Activated T-helper 9 cell treated with anti-CD3 and anti-CD28 coated beads, Interleukin-2, amount 50 U/mL, for 16 hours (primary cell): Measurements from ENCODE around the gene NAT16.

Experiments
- DNase-seq: peaks from one replicate; pipeline ENCODE4 v3.0.0-alpha.2; 2020; ENCODE audit warnings: low read depth

NAT16 gene

DNA sequence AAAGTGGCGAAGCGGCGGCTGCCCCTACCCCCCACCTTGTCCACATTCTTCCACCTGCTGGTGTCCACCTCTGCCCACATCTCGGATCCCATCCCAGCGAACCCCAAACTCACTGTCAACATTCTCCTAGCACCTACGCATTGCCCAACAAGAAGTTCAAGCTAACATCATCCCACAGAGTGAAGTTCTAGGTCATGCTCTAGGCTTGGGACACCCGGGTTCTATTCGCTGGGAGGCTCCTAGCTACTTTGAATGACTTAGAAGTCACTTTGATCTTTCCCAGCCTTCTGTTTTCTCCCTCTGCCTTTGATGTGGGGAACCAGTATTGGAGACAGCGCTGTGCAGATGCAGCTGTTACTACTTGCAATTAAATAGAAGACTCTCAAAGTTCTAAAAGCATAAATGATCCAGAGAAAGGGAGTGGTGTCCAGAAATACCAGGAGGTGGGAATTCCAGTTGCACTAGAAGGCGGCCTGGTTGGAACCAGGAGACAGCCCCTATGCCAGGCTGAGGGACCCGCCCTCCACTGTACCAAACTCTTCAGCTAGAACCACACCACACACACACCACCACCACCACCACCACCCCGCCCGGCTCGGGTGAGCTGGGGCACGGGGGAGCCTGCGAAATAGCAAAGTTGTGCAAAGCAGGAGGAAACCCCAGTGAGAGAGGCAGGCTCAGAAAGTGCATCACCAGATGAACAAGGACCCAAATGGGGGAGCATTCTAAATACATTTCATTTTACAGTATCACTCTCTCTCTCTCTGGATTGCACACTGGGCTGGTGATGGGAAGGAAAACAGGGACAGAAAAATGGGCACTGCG, 9.3 kb downstream of the NAT16 start:
- DNase-seq = no peak

DNA sequence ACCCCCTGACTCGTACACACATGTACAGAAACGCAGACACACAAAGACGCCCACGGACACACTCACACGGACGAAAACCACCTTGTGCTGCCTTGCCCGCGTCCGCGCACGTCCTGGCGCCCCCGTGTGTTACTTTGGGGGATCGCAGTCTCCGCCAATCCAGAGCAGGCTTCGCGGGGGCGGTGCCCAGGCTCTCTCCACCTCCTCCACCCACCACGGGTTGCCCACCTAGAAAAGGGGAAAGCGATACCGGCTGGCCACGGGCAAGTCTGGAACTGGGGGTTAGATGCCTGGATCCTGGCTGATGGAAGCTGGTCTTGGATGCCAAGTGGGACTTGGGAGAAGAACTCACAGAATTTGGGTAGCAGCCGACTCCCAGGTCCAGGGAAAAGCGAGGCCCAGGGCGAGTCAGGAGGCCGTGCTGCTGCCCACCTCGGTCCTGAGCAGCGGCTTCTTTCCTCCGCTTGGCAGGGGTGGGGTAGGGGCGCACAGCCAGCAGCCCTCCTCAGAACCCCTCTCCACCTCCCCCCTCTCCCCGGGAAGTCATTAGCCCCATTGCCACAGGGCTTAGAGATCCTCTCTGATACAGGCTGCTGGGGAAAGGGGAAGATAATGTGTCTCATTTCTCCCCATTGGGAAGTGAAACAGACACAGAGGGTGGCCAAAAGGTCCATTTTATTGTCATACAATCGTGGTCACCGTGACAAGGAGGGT, 10.1 kb downstream of the NAT16 start:
- peak; percentile 72 for DNase-seq

GRCh38 chr7:101169110-101169837, 10.8 kb downstream of the NAT16 start:
- no peak for DNase-seq

DNA sequence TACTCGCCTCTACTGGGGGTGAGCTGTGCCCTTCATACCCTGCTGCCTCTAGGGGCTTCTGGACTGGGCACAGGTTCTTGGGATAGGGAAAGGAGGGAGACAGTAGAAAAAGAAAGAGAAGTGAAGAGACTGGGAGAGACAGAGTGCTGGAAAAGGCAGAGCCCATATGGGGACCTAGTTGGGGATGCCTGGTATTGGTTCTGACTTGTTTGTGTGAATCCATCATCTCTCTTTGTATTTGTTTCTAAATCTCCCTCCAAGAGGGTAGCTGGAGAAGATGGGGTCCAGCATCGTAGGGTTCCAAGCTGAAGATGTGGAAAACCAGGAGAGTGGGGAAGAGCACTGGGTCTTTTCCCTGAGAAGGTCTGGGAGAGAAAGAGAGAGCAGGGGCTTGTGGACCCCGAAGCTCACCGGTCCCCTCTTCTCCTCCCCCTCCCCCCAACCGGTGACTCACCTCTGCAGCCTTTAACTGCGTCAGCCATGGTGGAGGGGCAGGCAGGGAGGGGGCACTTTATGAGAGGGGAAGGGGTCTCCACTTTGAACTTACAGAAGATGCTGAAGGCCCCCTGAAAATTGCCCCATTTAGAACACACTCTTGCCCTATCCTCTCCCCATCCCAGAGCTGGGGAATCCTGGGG, 11.6 kb downstream of the NAT16 start:
- no peak for DNase-seq

- no peak for DNase-seq
These were observed 12.3 kb downstream of the NAT16 start for GRCh38 chr7:101167645-101168411.

- no peak for DNase-seq
These were observed 13.0 kb downstream of the NAT16 start for GRCh38 chr7:101166909-101167644.

DNA sequence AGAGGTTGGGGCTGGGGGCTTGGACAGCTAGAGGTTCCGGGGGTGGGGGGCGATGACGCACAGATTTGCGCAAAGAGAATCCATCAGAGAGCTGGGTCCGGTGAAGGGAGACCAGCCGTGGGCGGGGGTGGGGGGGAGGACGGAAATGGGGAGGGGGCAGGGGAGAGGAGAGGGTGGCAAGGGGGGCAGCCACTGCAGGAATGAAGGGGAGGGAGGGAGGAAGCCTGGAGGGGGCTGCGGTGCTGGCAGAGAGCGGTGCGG, 13.5 kb downstream of the NAT16 start:
- DNase-seq = no peak

DNA sequence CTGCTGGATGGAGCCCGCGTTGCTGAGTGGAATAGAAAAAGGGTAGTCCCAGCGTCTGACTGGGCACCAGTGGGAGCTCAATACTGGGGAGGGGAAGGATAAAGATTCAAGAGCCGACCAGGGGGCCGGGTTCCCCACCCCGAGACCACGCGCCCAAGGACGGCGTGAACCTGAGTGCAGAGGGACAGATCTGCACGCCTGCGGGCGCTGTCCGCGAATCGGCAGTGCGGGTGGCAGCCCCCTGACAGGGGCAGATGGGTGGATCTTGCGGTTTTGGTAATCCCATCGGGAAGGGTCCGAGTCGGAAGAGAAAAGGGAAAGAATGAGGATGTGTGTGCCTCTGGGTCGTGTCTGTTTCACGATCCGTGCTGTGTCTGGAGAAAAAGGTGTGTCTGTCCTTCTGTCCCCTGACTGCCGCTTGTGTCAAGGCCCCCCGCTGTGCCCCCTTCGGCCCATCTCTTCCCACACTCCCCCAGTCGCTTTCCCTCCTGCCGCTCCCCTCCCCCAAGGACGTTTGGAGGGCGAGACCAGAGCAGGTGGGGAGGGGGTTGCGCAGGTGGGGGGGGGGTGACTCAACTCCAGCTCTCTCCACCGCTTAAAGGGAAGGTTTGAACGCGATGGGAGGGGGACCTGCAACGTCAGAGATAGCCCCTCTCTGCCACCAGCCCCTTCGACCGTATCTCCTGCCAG, 14.0 kb downstream of the NAT16 start:
- DNase-seq = no peak

- DNase-seq = peak; percentile 83
These were observed 14.8 kb downstream of the NAT16 start, which contains the start of gene VGF for GRCh38 chr7:101165075-101165957. VGF (minus strand) TSS chr7:101165569; CDS start chr7:101164843, 726 bp downstream.

- no peak for DNase-seq
These were observed 15.8 kb downstream of the NAT16 start for GRCh38 chr7:101164071-101164840.

DNA sequence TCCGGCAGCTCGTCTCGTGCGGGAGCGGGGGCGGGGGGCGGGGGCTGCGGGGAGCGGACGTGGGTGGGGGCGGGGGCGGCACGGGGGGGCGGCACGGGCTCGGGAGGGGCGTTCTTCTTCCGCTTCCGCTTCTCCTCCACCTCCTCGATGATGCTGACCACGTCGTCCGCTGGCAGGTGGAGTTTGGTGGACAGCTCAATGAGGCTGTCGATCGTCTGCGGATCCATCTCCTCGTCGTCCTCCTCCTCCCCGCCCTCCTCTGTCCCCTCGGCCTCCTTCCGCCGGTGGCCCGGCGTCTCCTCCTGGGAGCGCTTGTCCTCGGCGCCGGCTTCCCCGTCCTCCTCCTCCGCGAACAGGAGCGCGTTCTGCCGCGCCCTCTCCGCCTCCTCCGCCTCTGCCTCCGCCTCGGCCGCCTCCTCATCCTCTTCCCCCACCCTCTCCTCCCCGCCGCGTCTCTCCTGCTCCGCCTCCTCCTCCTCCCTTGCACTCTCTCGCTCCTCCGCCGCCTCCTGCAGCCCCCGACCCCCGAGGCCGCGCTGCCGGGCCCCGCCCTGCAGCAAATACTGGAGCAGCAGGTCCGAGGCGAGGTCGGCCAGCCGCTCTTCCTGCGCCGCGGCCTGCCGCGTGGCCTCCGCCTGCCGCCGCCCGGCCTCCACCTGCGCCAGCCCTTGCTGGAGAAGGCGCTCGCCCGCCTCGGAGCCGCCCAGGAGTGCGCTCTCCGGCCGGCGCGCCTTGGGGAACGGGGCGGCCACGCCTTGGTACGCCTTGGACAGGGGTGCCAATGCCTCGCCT, 16.6 kb downstream of the NAT16 start:
- DNase-seq = no peak

GRCh38 chr7:101162551-101163278, 17.4 kb downstream of the NAT16 start:
- no peak for DNase-seq

DNA sequence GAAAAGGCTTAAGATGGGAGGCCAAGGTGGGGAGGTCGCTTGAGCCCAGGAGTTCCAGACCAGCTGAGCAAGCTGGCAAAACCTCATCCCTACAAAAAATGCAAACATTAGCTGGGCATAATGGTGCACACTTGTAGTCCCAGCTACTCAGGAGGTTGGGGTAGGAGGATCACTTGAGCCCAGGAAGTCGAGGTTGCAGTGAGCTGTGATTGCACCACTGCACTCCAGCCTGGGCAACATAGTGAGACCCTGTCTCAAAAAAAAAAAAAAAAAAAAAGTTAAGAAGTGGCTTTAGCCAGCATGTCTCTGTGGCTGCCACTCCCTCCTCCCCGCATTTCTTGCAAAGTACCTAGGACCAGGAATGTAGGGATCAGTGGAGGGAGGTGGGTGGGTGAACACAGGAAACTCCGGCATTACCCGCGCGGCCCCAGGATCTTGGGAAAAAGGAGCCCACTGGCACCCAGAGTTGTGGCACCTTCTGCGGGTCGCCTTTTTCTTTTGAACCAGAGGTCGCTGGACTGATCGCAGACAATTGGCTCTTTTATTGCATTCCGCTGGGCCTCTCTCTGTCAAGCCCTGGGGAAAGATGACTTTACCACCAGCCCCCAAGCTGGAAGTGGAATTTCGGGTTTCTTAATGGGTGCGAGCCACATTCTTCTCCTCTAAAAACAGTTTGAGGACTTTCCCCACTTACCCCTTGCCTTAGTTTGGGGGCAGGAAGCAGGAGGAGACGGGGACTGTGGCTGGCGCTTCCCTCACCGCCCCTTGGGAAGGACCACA, 18.2 kb downstream of the NAT16 start:
- DNase-seq = no peak

GRCh38 chr7:101160910-101161309, 19.2 kb downstream of the NAT16 start:
- no peak for DNase-seq

DNA sequence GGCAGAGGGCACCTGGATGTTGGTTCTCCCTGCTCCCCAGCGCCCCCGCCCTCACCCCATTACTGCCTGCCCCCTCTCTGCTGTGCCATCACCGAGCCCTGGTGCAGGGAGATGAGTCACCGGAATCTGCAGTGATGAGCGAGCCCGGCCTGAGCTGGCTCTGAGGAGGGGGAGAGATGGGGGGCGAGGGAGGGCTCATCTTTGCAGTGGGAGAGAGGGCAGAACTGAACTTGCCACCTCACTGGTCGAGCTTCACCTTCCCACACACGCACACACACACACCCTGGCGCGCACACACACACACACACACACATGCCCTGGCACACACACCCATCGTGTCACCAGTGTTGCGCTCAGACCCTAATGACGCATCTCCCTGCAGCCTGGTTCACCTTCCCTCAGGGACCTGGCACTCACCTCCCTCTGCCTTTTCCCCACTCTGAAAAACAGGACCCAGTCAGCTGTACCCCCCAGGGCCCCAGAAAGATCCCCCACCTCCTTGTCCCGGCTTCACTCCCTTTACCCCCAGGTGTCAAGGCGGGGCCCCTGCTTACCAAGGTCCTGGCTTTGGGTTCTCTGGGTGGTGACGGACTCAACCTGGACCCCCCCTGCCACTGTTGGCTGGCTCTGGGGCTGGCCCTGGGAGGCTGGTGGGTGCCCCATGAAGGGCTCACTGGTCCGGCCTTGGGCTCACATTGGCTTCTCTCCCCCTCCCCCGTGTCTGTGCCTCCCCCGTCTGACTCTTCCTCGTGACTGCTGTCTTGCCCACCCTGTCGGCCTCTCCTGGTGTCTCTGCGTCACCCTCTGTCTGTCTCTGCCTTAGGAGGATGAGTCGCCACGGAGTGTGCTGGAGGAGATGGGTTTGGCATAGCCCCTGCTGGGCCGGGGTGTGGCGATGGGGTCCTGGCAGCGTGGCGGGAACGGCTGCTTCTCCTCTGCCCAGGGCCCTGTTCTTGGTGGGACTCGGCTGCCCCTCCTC, 20.1 kb downstream of the NAT16 start:
- DNase-seq = no peak
